ENCODE results near the gene GALNT9.

Gene GALNT9

DNA sequence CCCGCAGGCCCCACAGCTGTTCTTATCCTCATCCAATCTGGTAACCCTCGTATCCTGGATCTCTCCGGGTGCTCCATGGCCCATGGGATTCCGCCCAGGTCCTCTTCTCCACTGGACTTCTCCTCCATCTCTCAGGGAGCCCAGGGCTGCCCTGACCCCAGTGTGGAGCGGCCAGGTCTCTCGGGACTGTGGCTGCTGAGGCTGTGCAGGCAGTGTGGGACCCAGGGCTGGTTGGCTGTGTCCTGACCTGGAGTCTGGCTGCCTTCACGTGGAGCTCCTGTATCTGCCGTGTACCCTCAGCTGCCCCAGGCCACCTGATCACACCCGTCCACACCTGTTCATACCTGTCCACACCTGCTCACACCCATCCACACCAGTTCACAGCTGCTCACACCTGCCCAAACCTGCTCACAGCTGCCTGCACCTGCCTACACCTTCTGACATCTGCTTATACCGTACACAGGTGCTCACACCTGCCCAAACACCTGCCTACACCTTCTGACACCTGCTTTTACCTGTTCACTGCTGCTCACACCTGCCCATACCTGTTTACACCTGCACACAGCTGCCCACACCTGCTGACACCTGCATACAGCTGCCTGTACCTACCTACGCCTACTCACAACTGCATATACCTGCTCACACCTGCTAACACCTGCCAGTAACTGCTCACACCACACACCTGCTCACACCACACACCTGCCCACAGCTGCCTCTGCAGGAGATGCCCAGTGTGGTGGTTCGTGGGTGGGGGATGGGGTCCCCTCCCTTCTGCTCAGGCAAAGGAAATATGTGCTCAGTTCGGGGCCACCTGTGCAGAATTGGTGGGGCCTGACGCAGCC is 92.2 kb downstream of the GALNT9 start:
- no peak overlapping the region for H3K4me3 ChIP-seq (ENCODE audit: low read depth, low read length)
- TF ChIP-seq, protein P1, sequence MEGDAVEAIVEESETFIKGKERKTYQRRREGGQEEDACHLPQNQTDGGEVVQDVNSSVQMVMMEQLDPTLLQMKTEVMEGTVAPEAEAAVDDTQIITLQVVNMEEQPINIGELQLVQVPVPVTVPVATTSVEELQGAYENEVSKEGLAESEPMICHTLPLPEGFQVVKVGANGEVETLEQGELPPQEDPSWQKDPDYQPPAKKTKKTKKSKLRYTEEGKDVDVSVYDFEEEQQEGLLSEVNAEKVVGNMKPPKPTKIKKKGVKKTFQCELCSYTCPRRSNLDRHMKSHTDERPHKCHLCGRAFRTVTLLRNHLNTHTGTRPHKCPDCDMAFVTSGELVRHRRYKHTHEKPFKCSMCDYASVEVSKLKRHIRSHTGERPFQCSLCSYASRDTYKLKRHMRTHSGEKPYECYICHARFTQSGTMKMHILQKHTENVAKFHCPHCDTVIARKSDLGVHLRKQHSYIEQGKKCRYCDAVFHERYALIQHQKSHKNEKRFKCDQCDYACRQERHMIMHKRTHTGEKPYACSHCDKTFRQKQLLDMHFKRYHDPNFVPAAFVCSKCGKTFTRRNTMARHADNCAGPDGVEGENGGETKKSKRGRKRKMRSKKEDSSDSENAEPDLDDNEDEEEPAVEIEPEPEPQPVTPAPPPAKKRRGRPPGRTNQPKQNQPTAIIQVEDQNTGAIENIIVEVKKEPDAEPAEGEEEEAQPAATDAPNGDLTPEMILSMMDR (IDR thresholded peaks at IDR 0.05; ENCODE audit: low read depth, low read length) = no peak

DNA sequence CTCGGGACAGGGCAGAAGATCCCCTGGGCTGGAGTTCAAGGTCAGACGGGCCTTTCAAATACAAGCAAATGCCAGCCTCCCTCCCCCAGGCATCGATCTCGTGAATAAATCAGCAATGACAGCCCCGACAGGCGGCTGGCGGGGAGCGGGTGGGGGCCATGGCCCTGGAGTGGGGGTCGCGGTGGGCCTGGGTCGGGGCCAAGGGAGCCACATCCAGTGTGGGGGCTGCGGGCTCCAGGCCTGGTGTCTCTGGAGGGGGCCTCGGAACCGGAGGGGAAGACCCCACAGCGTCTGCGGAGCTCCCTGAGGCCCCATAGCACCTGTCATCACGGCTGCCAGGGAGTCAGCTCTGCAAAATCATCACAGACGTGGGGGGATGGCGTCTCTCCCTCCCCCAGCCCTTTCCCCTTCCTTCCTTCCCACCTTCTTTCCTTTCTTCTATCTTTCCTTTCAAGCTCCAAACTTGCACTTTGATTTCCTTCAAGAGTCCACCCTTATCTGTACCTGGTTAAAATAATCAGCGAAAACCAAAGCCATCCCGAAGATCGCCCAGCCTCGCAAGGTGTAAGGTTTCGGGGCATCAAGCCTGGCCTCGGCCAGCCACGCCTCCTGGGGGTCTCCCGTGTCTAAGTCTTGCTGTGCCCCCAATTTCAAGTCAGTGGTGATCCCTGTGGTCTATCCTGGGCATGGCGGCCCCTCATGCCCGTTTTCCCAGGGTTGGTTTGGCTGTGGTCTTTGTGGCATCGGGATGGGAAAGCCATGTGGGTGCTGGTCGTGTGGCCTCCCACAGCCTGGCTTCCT is 93.1 kb downstream of the GALNT9 start:
- no peak overlapping the region for H3K4me3 ChIP-seq (ENCODE audit: low read depth, low read length)
- TF ChIP-seq, protein P1 (IDR thresholded peaks at IDR 0.05; ENCODE audit: low read depth, low read length) = no peak

DNA sequence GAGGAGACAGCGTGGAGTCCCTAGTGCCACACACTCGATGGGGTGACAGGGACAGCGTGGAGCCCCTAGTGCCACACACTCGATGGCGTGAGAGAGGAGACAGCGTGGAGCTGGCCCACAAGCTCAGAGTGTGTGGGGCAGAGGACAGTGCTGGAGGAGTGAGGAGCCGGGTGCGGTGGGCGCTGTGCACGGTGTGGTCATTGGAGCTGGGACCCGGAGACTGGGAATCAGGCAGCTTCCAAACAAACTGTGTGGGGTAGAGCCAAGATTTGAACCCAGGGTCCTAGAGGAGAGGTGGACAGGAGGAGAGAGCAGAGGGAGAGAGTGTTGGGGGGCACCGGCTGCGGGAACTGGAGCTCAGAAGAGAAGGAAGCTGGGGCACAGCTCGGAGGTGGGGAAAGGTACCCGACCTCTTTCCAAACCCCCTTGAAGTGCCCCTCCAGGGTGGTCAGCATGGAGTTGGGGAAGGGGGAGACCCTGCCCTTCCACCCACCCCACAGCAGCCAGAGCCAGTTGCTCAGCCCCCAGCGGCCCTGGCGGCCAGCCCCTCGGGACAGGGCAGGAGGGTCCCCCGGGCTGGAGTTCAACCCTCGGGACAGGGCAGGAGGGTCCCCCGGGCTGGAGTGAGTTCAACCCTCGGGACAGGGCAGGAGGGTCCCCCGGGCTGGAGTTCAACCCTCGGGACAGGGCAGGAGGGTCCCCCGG is 94.1 kb downstream of the GALNT9 start:
- TF ChIP-seq, protein P1 (IDR thresholded peaks at IDR 0.05; ENCODE audit: low read depth, low read length) = no peak
- no peak overlapping the region for H3K4me3 ChIP-seq (ENCODE audit: low read depth, low read length)

DNA sequence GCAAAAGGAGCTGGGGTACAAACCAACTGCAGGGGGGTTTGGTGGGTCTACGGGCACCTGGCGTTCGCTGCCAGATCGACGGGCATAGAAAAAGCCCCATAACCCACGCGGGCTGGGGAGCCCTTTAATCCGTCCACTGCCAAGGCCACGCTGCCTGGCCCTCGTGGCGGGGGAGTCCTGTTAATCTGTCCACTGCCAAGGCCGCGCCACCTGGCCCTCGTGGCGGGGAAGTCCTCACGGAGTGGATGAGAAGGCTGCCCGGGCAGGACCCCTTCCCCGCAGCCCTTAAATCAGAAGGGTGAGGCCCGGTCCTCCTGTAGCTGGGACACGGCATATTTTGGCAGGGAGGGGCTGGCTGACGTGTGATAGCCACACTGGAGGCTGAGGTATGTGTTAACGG is 99.0 kb downstream of the GALNT9 start:
- TF ChIP-seq, protein P1 (IDR thresholded peaks at IDR 0.05; ENCODE audit: low read depth, low read length) = no peak
- no peak overlapping the region for H3K4me3 ChIP-seq (ENCODE audit: low read depth, low read length)

DNA sequence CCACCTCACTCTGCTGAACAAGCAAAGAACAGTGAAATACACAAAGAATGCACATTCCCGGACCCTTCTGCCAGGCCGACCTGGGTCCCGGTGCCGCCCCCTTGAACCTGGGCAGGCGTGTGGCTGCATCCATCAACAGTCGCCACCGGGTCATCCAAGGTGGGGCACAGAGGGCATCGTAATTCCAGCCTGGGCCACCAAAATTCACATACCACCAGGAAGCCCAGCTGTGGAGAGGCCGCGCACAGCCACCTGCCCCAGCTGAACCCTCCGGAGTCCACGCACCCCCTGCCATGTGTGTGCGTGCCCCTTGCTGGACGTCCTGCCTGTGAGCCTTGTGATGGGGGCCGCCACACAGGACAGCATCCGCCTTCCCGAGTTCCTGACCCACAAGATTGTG is 99.5 kb downstream of the GALNT9 start:
- no peak overlapping the region for H3K4me3 ChIP-seq (ENCODE audit: low read depth, low read length)
- TF ChIP-seq, protein P1 (IDR thresholded peaks at IDR 0.05; ENCODE audit: low read depth, low read length) = no peak

DNA sequence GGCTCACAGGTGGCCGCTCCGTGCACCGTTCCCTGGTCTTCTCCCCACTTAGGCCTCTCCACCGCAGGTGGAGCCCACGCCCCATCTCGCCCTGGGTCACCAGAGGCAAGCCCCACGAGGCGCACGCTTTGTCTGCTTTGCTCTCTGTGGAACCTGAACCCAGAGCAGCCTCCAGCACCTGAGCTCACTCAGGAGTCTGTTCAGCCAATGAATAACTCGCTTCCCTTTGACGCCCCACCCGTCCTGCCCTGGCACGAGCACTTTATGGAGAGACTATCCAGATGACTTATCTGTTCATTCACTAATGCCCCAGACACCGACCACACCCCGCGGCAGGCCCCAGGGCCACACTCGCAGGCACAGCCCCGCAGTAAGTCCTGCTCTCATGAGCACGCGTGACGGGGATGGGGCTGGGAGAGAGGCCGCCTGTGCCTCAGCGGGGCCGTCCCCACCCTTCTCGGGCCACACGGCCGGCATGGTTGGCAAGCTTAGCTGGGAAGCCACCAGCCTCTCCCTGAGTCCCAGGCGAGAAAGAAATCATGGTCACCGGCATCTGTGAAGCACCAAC is 100.1 kb downstream of the GALNT9 start:
- no peak overlapping the region for H3K4me3 ChIP-seq (ENCODE audit: low read depth, low read length)

More for the DNA sequence above, 100.1 kb downstream of the GALNT9 start:
- TF ChIP-seq, protein P1 (IDR thresholded peaks at IDR 0.05; ENCODE audit: low read depth, low read length) = no peak
